GM23338 (cell line): ENCODE results near the gene C2CD4D. TPM values are rescaled to one million over a fixed set of nuclear protein-coding genes. Genes with fewer than 3 reads are reported as not detected.

Source experiments
- ATAC-seq: fragments of 200-7000 bp; cut with Tn5 transposase; 3 replicates; pipeline ENCODE4 v1.9.1; 2020
- DNase-seq: peaks from one replicate; pipeline ENCODE4 v3.0.0-alpha.2; 2015; ENCODE audit warnings: low spot score
- H2AFZ ChIP-seq: fragments of 200-600 bp; sonication (generic); 2 replicates; pipeline ENCODE4 v1.8.0; 2016; ENCODE audit warnings: antibody characterized with exemption, mild to moderate bottlenecking, moderate library complexity
- H3F3A ChIP-seq: fragments of 200-600 bp; sonication (generic); replicated peaks from 2 replicates; pipeline ENCODE4 v1.8.0; 2017; ENCODE audit warnings: antibody characterized with exemption, mixed run types, low read depth
- H3K27ac ChIP-seq: fragments of 200-600 bp; sonication (generic); 2 replicates; pipeline ENCODE4 v1.6.1; 2016; ENCODE audit warnings: low read depth
- H3K27me3 ChIP-seq: fragments of 200-600 bp; sonication (generic); 2 replicates; pipeline ENCODE4 v1.8.0; 2016; ENCODE audit warnings: mild to moderate bottlenecking, mixed run types, moderate library complexity; ENCODE audit not compliant: insufficient read depth
- H3K36me3 ChIP-seq: fragments of 200-600 bp; sonication (generic); 2 replicates; pipeline ENCODE4 v1.8.0; 2016; ENCODE audit warnings: mild to moderate bottlenecking; ENCODE audit not compliant: insufficient read depth
- H3K4me1 ChIP-seq: fragments of 200-600 bp; sonication (generic); 2 replicates; pipeline ENCODE4 v1.8.0; 2016; ENCODE audit warnings: mild to moderate bottlenecking, moderate library complexity; ENCODE audit not compliant: insufficient read depth
- H3K4me2 ChIP-seq: fragments of 200-600 bp; sonication (generic); 2 replicates; pipeline ENCODE4 v1.7.1; 2017; ENCODE audit warnings: mixed run types
- H3K4me3 ChIP-seq: fragments of 200-600 bp; sonication (generic); 2 replicates; pipeline ENCODE4 v1.6.1; 2016; ENCODE audit warnings: mixed run types
- H3K79me2 ChIP-seq: fragments of 200-600 bp; sonication (generic); replicated peaks from 2 replicates; pipeline ENCODE4 v1.8.0; 2017; ENCODE audit warnings: mild to moderate bottlenecking; ENCODE audit not compliant: insufficient read depth
- H3K9me2 ChIP-seq: fragments of 200-600 bp; sonication (generic); 2 replicates; pipeline ENCODE4 v1.8.0; 2017; ENCODE audit not compliant: insufficient read depth
- H4K20me1 ChIP-seq: fragments of 200-600 bp; sonication (generic); replicated peaks from 2 replicates; pipeline ENCODE4 v1.8.0; 2017; ENCODE audit warnings: mild to moderate bottlenecking; ENCODE audit not compliant: insufficient read depth
- H3K27ac Mint-ChIP-seq: 2 replicates; pipeline ENCODE4 v1.8.0; 2020; ENCODE audit warnings: inconsistent platforms, mild to moderate bottlenecking, moderate library complexity, mixed read lengths
- H3K27me3 Mint-ChIP-seq: 3 replicates; pipeline ENCODE4 v1.8.0; 2022; ENCODE audit warnings: low read depth, mild to moderate bottlenecking, moderate library complexity, mixed read lengths, inconsistent platforms; ENCODE audit not compliant: insufficient read depth, poor library complexity
- H3K36me3 Mint-ChIP-seq: 3 replicates; pipeline ENCODE4 v1.8.0; 2021; ENCODE audit warnings: low read depth, mild to moderate bottlenecking, inconsistent platforms, moderate library complexity, mixed read lengths
- H3K4me1 Mint-ChIP-seq: 3 replicates; pipeline ENCODE4 v1.8.0; 2020; ENCODE audit warnings: mild to moderate bottlenecking, inconsistent platforms, mixed read lengths
- H3K4me3 Mint-ChIP-seq: 3 replicates; pipeline ENCODE4 v1.8.0; 2021; ENCODE audit warnings: moderate library complexity, mild to moderate bottlenecking, inconsistent platforms, mixed read lengths
- H3K9me3 Mint-ChIP-seq: 3 replicates; pipeline ENCODE4 v1.8.0; 2020; ENCODE audit warnings: moderate library complexity, mild to moderate bottlenecking, inconsistent platforms, mixed read lengths
- CREB1 ChIP-seq: fragments of 250-450 bp; sonication (Bioruptor Pico); IDR thresholded peaks from 2 replicates; pipeline ENCODE4 v1.5.0; 2020; ENCODE audit warnings: low read depth, mild to moderate bottlenecking, moderate library complexity
- EZH2 ChIP-seq: fragments of 200-600 bp; sonication (generic); IDR thresholded peaks from one replicate; pipeline ENCODE4 v1.8.0; 2017; ENCODE audit warnings: antibody characterized with exemption, mild to moderate bottlenecking, low read depth; ENCODE audit not compliant: unreplicated experiment
- EZH2phosphoT487 ChIP-seq: fragments of 200-600 bp; sonication (generic); IDR thresholded peaks from one replicate; pipeline ENCODE4 v1.8.1; 2018; ENCODE audit warnings: antibody characterized with exemption; ENCODE audit not compliant: unreplicated experiment
- JUNB ChIP-seq: IDR thresholded peaks from one replicate; pipeline ENCODE4 v1.6.1; 2016; ENCODE audit warnings: antibody characterized with exemption; ENCODE audit not compliant: unreplicated experiment
- NANOG ChIP-seq: IDR thresholded peaks from 2 replicates; pipeline ENCODE4 v1.6.1; 2016; ENCODE audit warnings: antibody characterized with exemption, borderline replicate concordance
- POLR2AphosphoS5 ChIP-seq: IDR thresholded peaks from 2 replicates; pipeline ENCODE4 v1.6.1; 2016; ENCODE audit warnings: antibody characterized with exemption, low read depth
- STAT1 ChIP-seq: IDR thresholded peaks from one replicate; pipeline ENCODE4 v1.6.1; 2016; ENCODE audit warnings: antibody characterized with exemption; ENCODE audit not compliant: unreplicated experiment
- ZNF114 ChIP-seq: fragments of 250-450 bp; sonication (Bioruptor Pico); IDR thresholded peaks from 2 replicates; pipeline ENCODE4 v1.5.0; 2020; ENCODE audit warnings: mild to moderate bottlenecking, moderate library complexity
- ZNF331 ChIP-seq: fragments of 250-450 bp; sonication (Bioruptor Pico); IDR thresholded peaks from 2 replicates; pipeline ENCODE4 v1.5.0; 2020; ENCODE audit warnings: low read depth, mild to moderate bottlenecking, moderate library complexity
- polyA plus RNA-seq: library from polyadenylated mRNA; unstranded; fragments of >200 nt; fragmentation: Nextera tagmentation; extraction: Ambion mirVana; gene quantifications from 2 replicates; pipeline ENCODE4 v1.2.1, GENCODE V29; 2016
- total RNA-seq: library from RNA; depleted of rRNA; stranded (reverse); fragments of >200 nt; shearing (Covaris generic); gene quantifications from 2 replicates; pipeline ENCODE4 v1.2.3, GENCODE V29; 2014
- TF ChIP-seq, protein P1 (sequence below): IDR thresholded peaks from 2 replicates; pipeline ENCODE4 v1.6.1; 2016; ENCODE audit warnings: antibody characterized with exemption
- TF ChIP-seq, protein P2 (sequence below), 2 experiments: fragments of 200-600 bp in 1 of 2; sonication (generic) in 1 of 2; conservative IDR thresholded peaks; 2 replicates each; pipeline versions ENCODE4 v1.5.1 to v1.6.1; 2016 to 2017; ENCODE audit warnings: antibody characterized with exemption in 2 of 2, low read depth in 2 of 2, mild to moderate bottlenecking in 2 of 2, moderate library complexity in 1 of 2
- TF ChIP-seq, protein P3 (sequence below): fragments of 250-450 bp; sonication (Bioruptor Pico); IDR thresholded peaks from 2 replicates; pipeline ENCODE4 v1.5.0; 2020; ENCODE audit warnings: mild to moderate bottlenecking, moderate library complexity
- TF ChIP-seq, protein P4 (sequence below): IDR thresholded peaks from one replicate; pipeline ENCODE4 v1.6.1; 2018; ENCODE audit warnings: antibody characterized with exemption; ENCODE audit not compliant: unreplicated experiment

C2CD4D gene
- total and polyA plus RNA-seq, 2 experiments from 2014 or later = 0.35 to 0.82 TPM

DNA sequence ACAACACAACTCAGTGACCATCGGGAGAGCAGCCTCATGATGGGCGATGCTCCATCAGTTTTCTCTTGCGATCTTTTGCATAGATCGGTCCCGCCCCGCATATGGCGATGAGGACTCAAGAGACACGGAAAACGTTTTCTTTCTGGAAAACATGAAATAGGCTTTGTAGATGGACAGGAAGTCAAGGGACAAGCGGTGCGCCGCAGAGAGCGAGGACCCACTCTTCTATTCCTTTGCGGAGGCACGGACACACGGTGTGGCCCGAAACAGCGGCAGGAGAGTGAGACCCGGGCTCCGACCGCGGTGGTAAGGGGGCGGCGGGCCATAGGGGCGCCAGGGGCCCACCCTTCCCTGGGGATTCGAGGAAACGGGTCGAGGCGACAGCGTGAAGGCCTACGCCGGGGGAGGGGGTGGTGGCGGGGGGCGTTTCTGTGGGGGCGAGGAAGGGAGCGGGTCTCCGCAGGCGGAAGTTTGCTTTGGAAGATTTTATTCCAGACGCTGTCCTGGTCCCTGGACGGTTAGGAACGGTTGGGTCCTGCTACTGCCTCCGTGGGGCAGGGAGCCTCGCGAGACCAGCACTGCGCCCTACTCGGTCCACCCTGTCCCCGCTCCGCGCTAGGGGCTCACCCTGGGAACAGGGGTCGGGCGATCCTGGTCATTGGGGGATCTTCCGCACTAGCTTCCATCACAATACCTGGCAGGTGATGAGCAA is 48.5 kb downstream of the C2CD4D start:
- Mint-ChIP-seq H3K36me3 (no peaks in the 10 kb centered on the region), H3K4me1 (peaks cover 11% of the 10 kb centered on the region; the same call in 2 of the 3 replicates), H3K4me3 (peak overlapping the region; percentile 85), H3K27me3 (peaks cover 6% of the 10 kb centered on the region), H3K9me3 (peaks cover 2% of the 10 kb centered on the region; the same call in 1 of the 3 replicates), H3K27ac (peak overlapping the region; percentile 46; the same call in 1 of the 2 replicates)
- no peaks in the 10 kb centered on the region; the same call in 1 of the 2 replicates for H3K79me2 ChIP-seq
- H4K20me1 ChIP-seq = no peaks in the 10 kb centered on the region
- H3K27ac ChIP-seq = no peak overlapping the region
- ATAC-seq (peak; percentile 18), DNase-seq (peak; percentile 44)
- TF ChIP-seq ZNF114 (no peak), EZH2phosphoT487 (no peak), POLR2AphosphoS5 (no peak), ZNF331 (CRISPR knock-in tag) (no peak), STAT1 (no peak), JUNB (no peak), NANOG (no peak), EZH2 (no peak), CREB1 (CRISPR knock-in tag) (no peak)
- TF ChIP-seq, protein P1, sequence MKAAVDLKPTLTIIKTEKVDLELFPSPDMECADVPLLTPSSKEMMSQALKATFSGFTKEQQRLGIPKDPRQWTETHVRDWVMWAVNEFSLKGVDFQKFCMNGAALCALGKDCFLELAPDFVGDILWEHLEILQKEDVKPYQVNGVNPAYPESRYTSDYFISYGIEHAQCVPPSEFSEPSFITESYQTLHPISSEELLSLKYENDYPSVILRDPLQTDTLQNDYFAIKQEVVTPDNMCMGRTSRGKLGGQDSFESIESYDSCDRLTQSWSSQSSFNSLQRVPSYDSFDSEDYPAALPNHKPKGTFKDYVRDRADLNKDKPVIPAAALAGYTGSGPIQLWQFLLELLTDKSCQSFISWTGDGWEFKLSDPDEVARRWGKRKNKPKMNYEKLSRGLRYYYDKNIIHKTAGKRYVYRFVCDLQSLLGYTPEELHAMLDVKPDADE = no peak
- TF ChIP-seq, protein P2, sequence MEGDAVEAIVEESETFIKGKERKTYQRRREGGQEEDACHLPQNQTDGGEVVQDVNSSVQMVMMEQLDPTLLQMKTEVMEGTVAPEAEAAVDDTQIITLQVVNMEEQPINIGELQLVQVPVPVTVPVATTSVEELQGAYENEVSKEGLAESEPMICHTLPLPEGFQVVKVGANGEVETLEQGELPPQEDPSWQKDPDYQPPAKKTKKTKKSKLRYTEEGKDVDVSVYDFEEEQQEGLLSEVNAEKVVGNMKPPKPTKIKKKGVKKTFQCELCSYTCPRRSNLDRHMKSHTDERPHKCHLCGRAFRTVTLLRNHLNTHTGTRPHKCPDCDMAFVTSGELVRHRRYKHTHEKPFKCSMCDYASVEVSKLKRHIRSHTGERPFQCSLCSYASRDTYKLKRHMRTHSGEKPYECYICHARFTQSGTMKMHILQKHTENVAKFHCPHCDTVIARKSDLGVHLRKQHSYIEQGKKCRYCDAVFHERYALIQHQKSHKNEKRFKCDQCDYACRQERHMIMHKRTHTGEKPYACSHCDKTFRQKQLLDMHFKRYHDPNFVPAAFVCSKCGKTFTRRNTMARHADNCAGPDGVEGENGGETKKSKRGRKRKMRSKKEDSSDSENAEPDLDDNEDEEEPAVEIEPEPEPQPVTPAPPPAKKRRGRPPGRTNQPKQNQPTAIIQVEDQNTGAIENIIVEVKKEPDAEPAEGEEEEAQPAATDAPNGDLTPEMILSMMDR (conservative IDR thresholded peaks at IDR 0.05; ENCODE audit: low read depth in 2 of 2) = no peak
- TF ChIP-seq, protein P3, sequence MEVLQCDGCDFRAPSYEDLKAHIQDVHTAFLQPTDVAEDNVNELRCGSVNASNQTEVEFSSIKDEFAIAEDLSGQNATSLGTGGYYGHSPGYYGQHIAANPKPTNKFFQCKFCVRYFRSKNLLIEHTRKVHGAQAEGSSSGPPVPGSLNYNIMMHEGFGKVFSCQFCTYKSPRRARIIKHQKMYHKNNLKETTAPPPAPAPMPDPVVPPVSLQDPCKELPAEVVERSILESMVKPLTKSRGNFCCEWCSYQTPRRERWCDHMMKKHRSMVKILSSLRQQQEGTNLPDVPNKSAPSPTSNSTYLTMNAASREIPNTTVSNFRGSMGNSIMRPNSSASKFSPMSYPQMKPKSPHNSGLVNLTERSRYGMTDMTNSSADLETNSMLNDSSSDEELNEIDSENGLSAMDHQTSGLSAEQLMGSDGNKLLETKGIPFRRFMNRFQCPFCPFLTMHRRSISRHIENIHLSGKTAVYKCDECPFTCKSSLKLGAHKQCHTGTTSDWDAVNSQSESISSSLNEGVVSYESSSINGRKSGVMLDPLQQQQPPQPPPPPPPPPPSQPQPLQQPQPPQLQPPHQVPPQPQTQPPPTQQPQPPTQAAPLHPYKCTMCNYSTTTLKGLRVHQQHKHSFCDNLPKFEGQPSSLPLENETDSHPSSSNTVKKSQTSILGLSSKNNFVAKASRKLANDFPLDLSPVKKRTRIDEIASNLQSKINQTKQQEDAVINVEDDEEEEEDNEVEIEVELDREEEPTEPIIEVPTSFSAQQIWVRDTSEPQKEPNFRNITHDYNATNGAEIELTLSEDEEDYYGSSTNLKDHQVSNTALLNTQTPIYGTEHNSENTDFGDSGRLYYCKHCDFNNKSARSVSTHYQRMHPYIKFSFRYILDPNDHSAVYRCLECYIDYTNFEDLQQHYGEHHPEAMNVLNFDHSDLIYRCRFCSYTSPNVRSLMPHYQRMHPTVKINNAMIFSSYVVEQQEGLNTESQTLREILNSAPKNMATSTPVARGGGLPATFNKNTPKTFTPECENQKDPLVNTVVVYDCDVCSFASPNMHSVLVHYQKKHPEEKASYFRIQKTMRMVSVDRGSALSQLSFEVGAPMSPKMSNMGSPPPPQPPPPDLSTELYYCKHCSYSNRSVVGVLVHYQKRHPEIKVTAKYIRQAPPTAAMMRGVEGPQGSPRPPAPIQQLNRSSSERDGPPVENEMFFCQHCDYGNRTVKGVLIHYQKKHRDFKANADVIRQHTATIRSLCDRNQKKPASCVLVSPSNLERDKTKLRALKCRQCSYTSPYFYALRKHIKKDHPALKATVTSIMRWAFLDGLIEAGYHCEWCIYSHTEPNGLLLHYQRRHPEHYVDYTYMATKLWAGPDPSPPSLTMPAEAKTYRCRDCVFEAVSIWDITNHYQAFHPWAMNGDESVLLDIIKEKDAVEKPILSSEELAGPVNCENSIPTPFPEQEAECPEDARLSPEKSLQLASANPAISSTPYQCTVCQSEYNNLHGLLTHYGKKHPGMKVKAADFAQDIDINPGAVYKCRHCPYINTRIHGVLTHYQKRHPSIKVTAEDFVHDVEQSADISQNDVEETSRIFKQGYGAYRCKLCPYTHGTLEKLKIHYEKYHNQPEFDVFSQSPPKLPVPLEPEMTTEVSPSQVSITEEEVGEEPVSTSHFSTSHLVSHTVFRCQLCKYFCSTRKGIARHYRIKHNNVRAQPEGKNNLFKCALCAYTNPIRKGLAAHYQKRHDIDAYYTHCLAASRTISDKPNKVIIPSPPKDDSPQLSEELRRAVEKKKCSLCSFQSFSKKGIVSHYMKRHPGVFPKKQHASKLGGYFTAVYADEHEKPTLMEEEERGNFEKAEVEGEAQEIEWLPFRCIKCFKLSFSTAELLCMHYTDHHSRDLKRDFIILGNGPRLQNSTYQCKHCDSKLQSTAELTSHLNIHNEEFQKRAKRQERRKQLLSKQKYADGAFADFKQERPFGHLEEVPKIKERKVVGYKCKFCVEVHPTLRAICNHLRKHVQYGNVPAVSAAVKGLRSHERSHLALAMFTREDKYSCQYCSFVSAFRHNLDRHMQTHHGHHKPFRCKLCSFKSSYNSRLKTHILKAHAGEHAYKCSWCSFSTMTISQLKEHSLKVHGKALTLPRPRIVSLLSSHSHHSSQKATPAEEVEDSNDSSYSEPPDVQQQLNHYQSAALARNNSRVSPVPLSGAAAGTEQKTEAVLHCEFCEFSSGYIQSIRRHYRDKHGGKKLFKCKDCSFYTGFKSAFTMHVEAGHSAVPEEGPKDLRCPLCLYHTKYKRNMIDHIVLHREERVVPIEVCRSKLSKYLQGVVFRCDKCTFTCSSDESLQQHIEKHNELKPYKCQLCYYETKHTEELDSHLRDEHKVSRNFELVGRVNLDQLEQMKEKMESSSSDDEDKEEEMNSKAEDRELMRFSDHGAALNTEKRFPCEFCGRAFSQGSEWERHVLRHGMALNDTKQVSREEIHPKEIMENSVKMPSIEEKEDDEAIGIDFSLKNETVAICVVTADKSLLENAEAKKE = no peak
- TF ChIP-seq, protein P4, sequence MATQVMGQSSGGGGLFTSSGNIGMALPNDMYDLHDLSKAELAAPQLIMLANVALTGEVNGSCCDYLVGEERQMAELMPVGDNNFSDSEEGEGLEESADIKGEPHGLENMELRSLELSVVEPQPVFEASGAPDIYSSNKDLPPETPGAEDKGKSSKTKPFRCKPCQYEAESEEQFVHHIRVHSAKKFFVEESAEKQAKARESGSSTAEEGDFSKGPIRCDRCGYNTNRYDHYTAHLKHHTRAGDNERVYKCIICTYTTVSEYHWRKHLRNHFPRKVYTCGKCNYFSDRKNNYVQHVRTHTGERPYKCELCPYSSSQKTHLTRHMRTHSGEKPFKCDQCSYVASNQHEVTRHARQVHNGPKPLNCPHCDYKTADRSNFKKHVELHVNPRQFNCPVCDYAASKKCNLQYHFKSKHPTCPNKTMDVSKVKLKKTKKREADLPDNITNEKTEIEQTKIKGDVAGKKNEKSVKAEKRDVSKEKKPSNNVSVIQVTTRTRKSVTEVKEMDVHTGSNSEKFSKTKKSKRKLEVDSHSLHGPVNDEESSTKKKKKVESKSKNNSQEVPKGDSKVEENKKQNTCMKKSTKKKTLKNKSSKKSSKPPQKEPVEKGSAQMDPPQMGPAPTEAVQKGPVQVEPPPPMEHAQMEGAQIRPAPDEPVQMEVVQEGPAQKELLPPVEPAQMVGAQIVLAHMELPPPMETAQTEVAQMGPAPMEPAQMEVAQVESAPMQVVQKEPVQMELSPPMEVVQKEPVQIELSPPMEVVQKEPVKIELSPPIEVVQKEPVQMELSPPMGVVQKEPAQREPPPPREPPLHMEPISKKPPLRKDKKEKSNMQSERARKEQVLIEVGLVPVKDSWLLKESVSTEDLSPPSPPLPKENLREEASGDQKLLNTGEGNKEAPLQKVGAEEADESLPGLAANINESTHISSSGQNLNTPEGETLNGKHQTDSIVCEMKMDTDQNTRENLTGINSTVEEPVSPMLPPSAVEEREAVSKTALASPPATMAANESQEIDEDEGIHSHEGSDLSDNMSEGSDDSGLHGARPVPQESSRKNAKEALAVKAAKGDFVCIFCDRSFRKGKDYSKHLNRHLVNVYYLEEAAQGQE = no peak
- H3K9me2 ChIP-seq = no peaks in the 10 kb centered on the region
- H3K4me2 ChIP-seq = peak overlapping the region; percentile 80
- peak overlapping the region; percentile 76 for H3K4me3 ChIP-seq
- no peaks in the 10 kb centered on the region for H3K27me3 ChIP-seq
- H3F3A ChIP-seq = peaks cover 6% of the 10 kb centered on the region; the same call in 1 of the 2 replicates
- peak overlapping the region; percentile 48 for H2AFZ ChIP-seq
- no peaks in the 10 kb centered on the region for H3K36me3 ChIP-seq
- H3K4me1 ChIP-seq = peaks cover 11% of the 10 kb centered on the region
